H1 (cell line): Measurements from ENCODE around the gene LAD1. TPM values are rescaled to one million over a fixed set of nuclear protein-coding genes. Genes with fewer than 3 reads are reported as not detected.

ENCODE experiments used
- CTCF ChIA-PET: fragments of 300-600 bp; sonication (Branson Sonifier 250); formaldehyde crosslinking; loops from one replicate; lab custom pipeline; 2021; ENCODE audit not compliant: partially characterized antibody; lab: Charles Lee
- POLR2A ChIA-PET: fragments of 300-600 bp; sonication (Branson Sonifier 250); formaldehyde crosslinking; loops from one replicate; lab custom pipeline; 2021; ENCODE audit warnings: inconsistent platforms; ENCODE audit not compliant: partially characterized antibody; lab: Charles Lee
- DNase-seq, 2 experiments: peaks; one replicate each; pipeline versions ENCODE4 v3.0.0 to v3.0.0-alpha.2; 2010 to 2022; ENCODE audit warnings: low spot score in 2 of 2, low read depth in 1 of 2, mixed read lengths in 1 of 2
- FAIRE-seq: peaks from 2 replicates; lab custom pipeline; 2011; peaks lifted over from hg19 to GRCh38; lab: Jason Lieb, UNC
- H2AFZ ChIP-seq: 2 replicates; pipeline ENCODE4 v1.8.1; 2012; ENCODE audit warnings: low read length, inconsistent platforms
- H2AK5ac ChIP-seq: 2 replicates; pipeline ENCODE4 v1.6.1; 2013; ENCODE audit warnings: low read depth, low read length
- H2BK120ac ChIP-seq: replicated peaks from 2 replicates; pipeline ENCODE3; 2013; ENCODE audit warnings: low read depth, low read length, inconsistent platforms
- H2BK12ac ChIP-seq: 2 replicates; pipeline ENCODE4 v1.6.1; 2013; ENCODE audit warnings: low read depth, low read length
- H2BK15ac ChIP-seq: 2 replicates; pipeline ENCODE4 v1.6.1; 2013; ENCODE audit warnings: low read length
- H2BK20ac ChIP-seq: 2 replicates; pipeline ENCODE4 v1.6.1; 2013; ENCODE audit warnings: low read length
- H2BK5ac ChIP-seq: 2 replicates; pipeline ENCODE4 v1.6.1; 2013; ENCODE audit warnings: low read depth, low read length
- H3K14ac ChIP-seq: 2 replicates; pipeline ENCODE4 v1.6.1; 2013; ENCODE audit warnings: inconsistent platforms; ENCODE audit not compliant: insufficient read length
- H3K18ac ChIP-seq: 2 replicates; pipeline ENCODE4 v1.6.1; 2013; ENCODE audit warnings: low read length; ENCODE audit errors: extremely low read depth
- H3K23ac ChIP-seq: 2 replicates; pipeline ENCODE4 v1.6.1; 2013; ENCODE audit warnings: inconsistent platforms; ENCODE audit not compliant: insufficient read length
- H3K23me2 ChIP-seq: 2 replicates; pipeline ENCODE4 v1.6.1; 2013; ENCODE audit warnings: low read depth, low read length
- H3K27ac ChIP-seq: 2 replicates; pipeline ENCODE4 v1.6.1; 2011; ENCODE audit warnings: low read depth, low read length, inconsistent platforms
- H3K27me3 ChIP-seq, 4 experiments: replicated peaks in 1 of 4; 1 replicate in 1 of 4; 2 replicates in 3 of 4; pipeline versions ENCODE4 v1.6.1 to v1.8.1; 2011 to 2013; ENCODE audit warnings: low read length in 3 of 4, mild to moderate bottlenecking in 3 of 4, inconsistent platforms in 2 of 4, mixed read lengths in 2 of 4, moderate library complexity in 1 of 4; ENCODE audit not compliant: control insufficient read depth in 3 of 4, insufficient read depth in 3 of 4; ENCODE audit errors: extremely low read depth in 1 of 4
- H3K36me3 ChIP-seq, 4 experiments: 2 replicates each; pipeline versions ENCODE4 v1.6.1 to v1.8.1; 2011 to 2013; ENCODE audit warnings: mild to moderate bottlenecking in 4 of 4, low read length in 3 of 4, moderate library complexity in 2 of 4, control low read depth in 1 of 4, inconsistent platforms in 1 of 4; ENCODE audit not compliant: insufficient read depth in 4 of 4, control insufficient read depth in 2 of 4
- H3K4ac ChIP-seq: replicated peaks from 2 replicates; pipeline ENCODE3; 2013; ENCODE audit warnings: low read length, low read depth, mixed read lengths, inconsistent platforms; ENCODE audit not compliant: insufficient read length
- H3K4me1 ChIP-seq, 4 experiments: replicated peaks in 1 of 4; 1 replicate in 1 of 4; 2 replicates in 3 of 4; pipeline versions ENCODE4 v1.6.1 to v1.8.1; 2011 to 2013; ENCODE audit warnings: low read length in 3 of 4, inconsistent platforms in 2 of 4, mixed read lengths in 1 of 4; ENCODE audit not compliant: insufficient read depth in 4 of 4, control insufficient read depth in 3 of 4
- H3K4me2 ChIP-seq, 2 experiments: 2 replicates each; pipeline versions ENCODE4 v1.6.1 to v1.8.1; 2011 to 2013; ENCODE audit warnings: low read depth in 2 of 2, low read length in 2 of 2, control low read depth in 1 of 2, inconsistent platforms in 1 of 2, mild to moderate bottlenecking in 1 of 2; ENCODE audit not compliant: insufficient read depth in 1 of 2
- H3K4me3 ChIP-seq, 4 experiments: fragments of 200-600, 300-600 bp in 1 of 4; sonication (generic), shearing (Covaris generic), sonication (Bioruptor Twin) in 1 of 4; 2 replicates each; pipeline versions ENCODE4 v1.5.1 to v1.8.1; 2011 to 2016; ENCODE audit warnings: low read length in 4 of 4, low read depth in 3 of 4, control low read depth in 2 of 4, inconsistent platforms in 2 of 4, mild to moderate bottlenecking in 2 of 4, mixed read lengths in 1 of 4, moderate library complexity in 1 of 4; ENCODE audit not compliant: insufficient read depth in 2 of 4; ENCODE audit errors: extremely low read depth in 1 of 4
- H3K56ac ChIP-seq: replicated peaks from 2 replicates; pipeline ENCODE3; 2013; ENCODE audit warnings: low read depth, mild to moderate bottlenecking, mixed read lengths, low read length, inconsistent platforms; ENCODE audit not compliant: insufficient read length
- H3K79me1 ChIP-seq: 2 replicates; pipeline ENCODE4 v1.6.1; 2013; ENCODE audit warnings: low read depth, low read length, control low read depth
- H3K79me2 ChIP-seq, 2 experiments: 2 replicates each; pipeline versions ENCODE4 v1.6.1 to v1.8.1; 2012 to 2013; ENCODE audit warnings: low read length in 2 of 2, mild to moderate bottlenecking in 2 of 2, inconsistent platforms in 1 of 2; ENCODE audit not compliant: insufficient read depth in 2 of 2, control insufficient read depth in 1 of 2
- H3K9ac ChIP-seq, 4 experiments: replicated peaks in 1 of 4; 1 replicate in 1 of 4; 2 replicates in 3 of 4; pipeline versions ENCODE4 v1.6.1 to v1.8.1; 2011 to 2013; ENCODE audit warnings: low read depth in 3 of 4, low read length in 3 of 4, control low read depth in 2 of 4, mild to moderate bottlenecking in 2 of 4, moderate library complexity in 2 of 4, inconsistent platforms in 1 of 4; ENCODE audit errors: extremely low read depth in 1 of 4
- H3K9me3 ChIP-seq, 2 experiments: 2 replicates each; pipeline versions ENCODE4 v1.6.1 to v1.8.1; 2012 to 2013; ENCODE audit warnings: mild to moderate bottlenecking in 2 of 2, moderate library complexity in 2 of 2, control low read depth in 1 of 2, inconsistent platforms in 1 of 2, low read depth in 1 of 2, low read length in 1 of 2, mixed read lengths in 1 of 2; ENCODE audit not compliant: insufficient read depth in 2 of 2
- H4K20me1 ChIP-seq, 2 experiments: replicated peaks in 1 of 2; 2 replicates each; pipeline versions ENCODE3 to v1.8.1; 2011 to 2013; ENCODE audit warnings: inconsistent platforms in 2 of 2, low read length in 2 of 2, mild to moderate bottlenecking in 1 of 2; ENCODE audit not compliant: insufficient read depth in 2 of 2, control insufficient read depth in 1 of 2
- H4K5ac ChIP-seq: 2 replicates; pipeline ENCODE4 v1.6.1; 2013; ENCODE audit warnings: low read length, low read depth, mixed read lengths, inconsistent platforms; ENCODE audit not compliant: insufficient read length
- H4K8ac ChIP-seq: 2 replicates; pipeline ENCODE4 v1.8.0; 2013; ENCODE audit warnings: mild to moderate bottlenecking, moderate library complexity, low read length, inconsistent platforms; ENCODE audit not compliant: insufficient read depth; ENCODE audit errors: extremely low read depth
- H4K91ac ChIP-seq: replicated peaks from 2 replicates; pipeline ENCODE3; 2013; ENCODE audit warnings: low read length, mixed read lengths, inconsistent platforms; ENCODE audit not compliant: insufficient read length
- ASH2L ChIP-seq: fragments of 200-600, 300-600 bp; sonication (generic); IDR thresholded peaks from one replicate; pipeline ENCODE4 v1.7.1; 2017; ENCODE audit warnings: low read length
- BCL11A ChIP-seq, 2 experiments: IDR thresholded peaks; one replicate each; pipeline ENCODE4 v1.6.1; 2011; ENCODE audit warnings: low read depth in 2 of 2, low read length in 2 of 2, mild to moderate bottlenecking in 2 of 2
- CHD2 ChIP-seq: IDR thresholded peaks from 2 replicates; pipeline ENCODE4 v1.6.1; 2012; ENCODE audit warnings: low read length, improper control_type of control experiment
- HDAC6 ChIP-seq: IDR thresholded peaks from one replicate; pipeline ENCODE4 v1.7.1; 2012; ENCODE audit warnings: low read depth, mild to moderate bottlenecking, inconsistent platforms, low read length, moderate library complexity
- MAFK ChIP-seq: IDR thresholded peaks from 2 replicates; pipeline ENCODE4 v1.6.1; 2012; ENCODE audit warnings: low read depth, mild to moderate bottlenecking, improper control_type of control experiment, low read length
- POLR2AphosphoS5 ChIP-seq: IDR thresholded peaks from 2 replicates; pipeline ENCODE4 v1.6.1; 2011; ENCODE audit warnings: low read depth, low read length
- RAD21 ChIP-seq, 2 experiments: IDR thresholded peaks in 1 of 2; conservative IDR thresholded peaks in 1 of 2; 2 replicates each; pipeline ENCODE4 v1.6.1; 2011; ENCODE audit warnings: low read depth in 2 of 2, low read length in 2 of 2, improper control_type of control experiment in 1 of 2, inconsistent platforms in 1 of 2, mild to moderate bottlenecking in 1 of 2, moderate library complexity in 1 of 2
- RNF2 ChIP-seq: fragments of 200-900, 300-1000 bp; sonication (generic); IDR thresholded peaks from 2 replicates; pipeline ENCODE4 v1.7.1; 2016; ENCODE audit warnings: borderline replicate concordance, low read depth, mild to moderate bottlenecking, antibody characterized with exemption, low read length; ENCODE audit not compliant: poor library complexity, severe bottlenecking; ENCODE audit errors: missing control alignments
- RXRA ChIP-seq: IDR thresholded peaks from 2 replicates; pipeline ENCODE4 v1.6.1; 2011; ENCODE audit warnings: low read depth, mild to moderate bottlenecking, low read length, moderate library complexity; ENCODE audit not compliant: insufficient read depth
- SIN3A ChIP-seq, 2 experiments: IDR thresholded peaks in 1 of 2; conservative IDR thresholded peaks in 1 of 2; 2 replicates each; pipeline ENCODE4 v1.6.1; 2011 to 2012; ENCODE audit warnings: low read length in 2 of 2, improper control_type of control experiment in 1 of 2, low read depth in 1 of 2, mild to moderate bottlenecking in 1 of 2
- SRF ChIP-seq: IDR thresholded peaks from 2 replicates; pipeline ENCODE4 v1.6.1; 2011; ENCODE audit warnings: mild to moderate bottlenecking, low read depth, low read length, moderate library complexity
- WGBS, 2 experiments: shearing (Covaris generic) in 1 of 2; methylation state at CpG; one replicate each; pipeline versions ENCODE4 v1.1.6 to v1.1.7; 2013 to 2015; ENCODE audit warnings: low lambda C conversion rate in 2 of 2, mixed read lengths in 2 of 2, inconsistent platforms in 1 of 2, low coverage in 1 of 2, missing lambda C conversion rate in 1 of 2; ENCODE audit not compliant: insufficient replicate concordance in 2 of 2, insufficient coverage in 1 of 2, insufficient read length in 1 of 2; ENCODE audit errors: extremely low coverage in 1 of 2, missing lambda C conversion rate in 1 of 2; 5-methylcytosine and 5-hydroxymethylcytosine counted together
- polyA plus RNA-seq, 7 experiments: library from polyadenylated mRNA; depleted of rRNA in 3 of 7; stranded (reverse) in 5 of 7; unstranded in 2 of 7; fragments of >200 nt in 5 of 7; fragments of 200-250 nt in 2 of 7; gene quantifications; 1 replicate in 5 of 7; 2 replicates in 1 of 7; 4 replicates in 1 of 7; pipeline versions ENCODE4 v1.2.1 to v1.2.3, GENCODE V29; 2011 to 2013; ENCODE audit warnings: missing spikeins in 2 of 7, mixed read lengths in 2 of 7
- total RNA-seq: library from RNA; stranded (reverse); fragmentation: NEBNext Ultra II Directional; extraction: Animal tissue kit (Norgen Biotek cat#: 25700); gene quantifications from 2 replicates; pipeline ENCODE4 v1.2.1, GENCODE V29; 2021

The LAD1 gene
- total and polyA plus RNA-seq, 2 of the 8 experiments (the other 6 are each of a cell fraction or from before 2014, with no cell fraction given) = 9.3 to 32.8 TPM

- Histone ChIP-seq H3K14ac (no peak overlapping the region), H3K23ac (no peak overlapping the region), H3K4me1 (peaks cover 0 to 4% (median 2%) of the 10 kb centered on the region in 4 experiments; a peak in 5 of 7 replicates), H3K79me1 (no peaks in the 10 kb centered on the region), H4K5ac (no peak overlapping the region), H3K9ac (no peak overlapping the region), H3K79me2 (no peaks in the 10 kb centered on the region), H2BK20ac (no peak overlapping the region), H3K56ac (no peak overlapping the region), H3K4ac (no peak overlapping the region), H2AK5ac (no peak overlapping the region), H3K18ac (no peak overlapping the region), H3K23me2 (no peaks in the 10 kb centered on the region), H3K27me3 (no peaks in the 10 kb centered on the region), H3K4me2 (no peak overlapping the region), H2BK5ac (no peak overlapping the region), H4K20me1 (no peaks in the 10 kb centered on the region), H2BK120ac (no peak overlapping the region), H3K27ac (no peak overlapping the region), H2BK15ac (no peak overlapping the region), H3K4me3 (no peak overlapping the region), H3K9me3 (no peaks in the 10 kb centered on the region), H4K91ac (no peak overlapping the region), H2BK12ac (no peak overlapping the region), H4K8ac (no peak overlapping the region), H2AFZ (no peak overlapping the region), H3K36me3 (no peaks in the 10 kb centered on the region)
- TF ChIP-seq BCL11A (IDR thresholded peaks at IDR 0.05; ENCODE audit: low read depth in 2 of 2, low read length in 2 of 2) (no peak), CHD2 (no peak), HDAC6 (no peak), SIN3A (conservative IDR thresholded peaks at IDR 0.05 in 1 of 2, IDR thresholded peaks at IDR 0.05 in 1 of 2; ENCODE audit: low read depth in 1 of 2, low read length in 2 of 2) (no peak), MAFK (no peak), ASH2L (no peak), RNF2 (no peak), POLR2AphosphoS5 (no peak), RAD21 (IDR thresholded peaks at IDR 0.05 in 1 of 2, conservative IDR thresholded peaks at IDR 0.05 in 1 of 2; ENCODE audit: low read depth in 2 of 2, low read length in 2 of 2) (no peak), RXRA (no peak), SRF (no peak)
- WGBS, 2 experiments = 83% methylated on average over 8 of the region's 11 CpGs; no CpG with 5 or more reads in 1 of the 2 experiments
- DNase-seq (no peak), FAIRE-seq (no peak)
- ChIA-PET POLR2A (interaction anchor here (1.0 to 7.7 kb wide), 3 partner anchors 10 to 17 kb away, joined by 3 to 49 read pairs (median 5); no protein-coding TSS in a partner anchor), CTCF (interaction anchor here (0.6 to 14.7 kb wide), 9 partner anchors 10 to 104 kb away, joined by 3 to 275 read pairs (median 151); partner anchors contain the start of genes LAD1 and TNNT2)
Measured at GRCh38 chr1:201356701-201357100, 42.4 kb downstream of the LAD1 start.
